GM21723 (cell line): Measurements from ENCODE around the gene TAGLN.
A peak's percentile ranks its signal among the peaks of the same experiment; 100 is the strongest.

Experiments
- ATAC-seq: cut with Tn5 transposase; IDR thresholded peaks from one replicate; pipeline ENCODE4 v1.9.1; 2021; ENCODE audit warnings: mild to moderate bottlenecking, moderate library complexity; ENCODE audit not compliant: unreplicated experiment

Gene TAGLN

DNA sequence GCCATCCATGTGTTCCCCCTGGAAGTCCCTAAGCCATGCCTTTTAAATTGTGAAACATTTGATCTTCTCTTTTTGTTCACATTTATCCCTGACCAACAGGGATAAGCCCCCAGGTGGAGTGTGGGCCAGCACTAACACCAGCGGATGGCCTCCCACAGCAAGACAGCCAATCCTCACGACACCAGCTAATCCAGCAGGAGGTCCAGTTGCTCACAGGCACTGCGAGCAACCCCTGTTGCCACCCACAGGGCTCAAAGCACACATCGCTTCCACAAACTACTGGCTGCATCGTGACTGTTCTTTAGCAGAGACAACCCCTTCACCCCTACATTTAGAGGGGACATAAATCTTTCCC lies 30.7 kb downstream of the TAGLN start:
- ATAC-seq = no peak

- no peak for ATAC-seq
Observed at GRCh38 chr11:117230286-117230961, 31.3 kb downstream of the TAGLN start.

DNA sequence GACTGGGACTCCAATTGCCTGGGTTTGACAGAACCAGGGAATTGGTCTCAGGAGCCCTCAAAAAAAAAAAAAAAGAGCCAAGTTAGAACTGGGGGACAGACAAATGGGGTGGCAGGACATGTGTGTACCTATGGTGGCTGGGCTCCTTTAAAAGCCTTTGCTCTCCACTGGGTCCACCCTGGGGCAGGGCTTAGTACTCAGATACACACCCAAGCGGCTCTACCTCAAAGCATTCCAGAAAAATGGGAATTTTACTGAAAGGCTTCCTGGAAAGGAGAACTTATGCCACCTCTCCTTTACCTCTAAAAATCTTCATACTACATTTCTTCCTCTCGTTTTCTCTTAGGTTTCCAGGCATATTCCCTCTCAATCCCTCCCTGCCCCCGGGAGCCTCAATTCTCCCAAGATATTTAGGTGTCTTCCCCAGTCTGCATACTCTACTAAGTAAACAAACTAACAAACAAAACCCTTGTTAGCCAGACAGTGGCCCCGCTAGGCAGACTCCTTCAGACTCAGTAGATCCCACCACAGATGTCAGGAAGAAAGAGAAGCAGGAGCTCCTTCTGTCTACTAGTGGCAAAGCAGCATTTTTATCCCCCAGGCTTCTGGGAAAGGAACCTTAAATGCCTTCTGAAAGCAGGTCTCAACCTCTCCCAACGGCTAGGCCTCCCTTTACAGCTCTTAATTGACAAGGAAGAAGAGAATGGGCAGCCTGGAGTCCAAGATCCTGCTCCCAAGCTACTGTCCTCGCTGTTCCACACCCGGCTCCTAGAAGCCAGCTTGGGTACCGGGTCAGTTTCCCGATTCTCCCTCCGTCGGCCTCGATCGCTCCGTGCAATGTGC lies 32.0 kb downstream of the TAGLN start:
- ATAC-seq = no peak

DNA sequence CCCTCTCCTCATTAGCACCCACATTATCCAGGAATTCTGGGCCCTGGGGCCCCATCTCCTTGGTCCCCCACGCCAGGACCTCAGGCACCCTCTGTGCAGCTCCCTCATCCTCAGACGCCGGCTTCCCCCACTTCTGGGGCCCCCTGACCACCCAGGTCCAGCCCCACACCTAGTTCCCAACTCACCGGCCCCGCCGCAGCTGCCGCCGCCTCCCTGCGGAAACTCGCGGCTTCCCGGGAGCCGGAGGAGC lies 32.6 kb downstream of the TAGLN start, which contains the start of gene PCSK7:
TSS of gene PCSK7 (minus strand) at position 232 of the 250 bp plus-strand sequence. CDS start 2,229 bp downstream, outside the sequence.
- ATAC-seq = no peak

DNA sequence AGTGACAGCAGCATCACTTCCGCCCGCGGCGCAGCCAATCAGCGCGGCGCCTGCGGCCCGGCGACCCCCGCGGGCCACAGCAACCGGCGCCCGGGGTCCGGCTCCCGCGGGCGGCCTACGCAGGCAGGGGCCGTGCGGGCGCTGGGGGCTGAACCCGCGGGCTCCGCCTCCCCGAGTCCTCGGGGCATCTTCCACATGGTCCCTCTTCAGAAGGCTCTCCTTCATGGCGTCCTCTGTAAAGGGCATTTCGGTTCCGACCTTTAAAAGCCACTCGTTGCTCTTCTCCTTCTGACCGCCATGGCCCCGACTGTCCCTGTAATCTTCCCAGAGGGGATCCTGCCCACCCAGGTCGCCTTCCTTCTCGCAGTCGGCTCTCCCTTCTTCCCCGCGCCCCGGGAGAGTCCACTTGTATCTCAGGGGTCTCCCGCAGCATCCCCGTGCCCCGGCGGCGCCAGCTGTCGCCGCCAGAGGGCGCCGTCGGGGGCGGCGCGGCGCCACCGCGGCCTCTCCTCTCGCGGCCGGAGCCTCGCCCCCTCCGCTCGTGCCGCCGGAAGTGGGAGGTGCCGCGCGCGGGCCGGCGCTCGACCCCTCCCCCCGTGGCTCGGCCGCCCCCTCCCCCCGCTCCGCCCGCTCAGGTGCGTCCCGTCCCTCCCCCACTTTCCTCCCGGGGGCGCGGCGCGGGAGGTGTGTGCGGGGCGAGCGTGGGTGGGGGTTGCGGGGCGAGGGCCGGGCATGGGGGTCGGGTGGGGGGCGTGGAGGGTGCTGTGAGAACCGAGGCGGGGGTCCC lies 33.1 kb downstream of the TAGLN start, which contains the start of gene RNF214:
TSS of gene RNF214 (plus strand) at position 580 of the 787 bp plus-strand sequence. CDS start 1,602 bp downstream, outside the sequence.
- ATAC-seq = peak; percentile 81

GRCh38 chr11:117232911-117233409 lies 33.8 kb downstream of the TAGLN start:
- no peak for ATAC-seq

DNA sequence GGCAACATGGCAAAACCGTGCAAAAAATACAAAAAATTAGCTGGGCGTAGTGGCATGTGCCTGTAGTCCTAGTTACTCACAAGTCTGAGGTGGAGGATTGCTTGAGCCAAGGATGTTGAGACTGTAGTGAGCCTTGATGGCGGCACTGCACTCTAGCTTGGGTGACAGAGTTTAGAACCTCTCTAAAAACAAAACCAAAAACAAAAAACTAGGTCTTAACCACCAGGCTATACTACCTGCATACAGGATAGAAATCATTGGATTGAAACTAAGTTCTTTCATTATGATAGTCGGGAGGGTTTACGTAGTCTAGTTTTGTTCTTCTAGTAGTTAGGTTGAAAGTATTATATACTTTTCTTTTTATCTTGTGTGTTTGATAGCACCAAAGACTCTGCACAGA lies 39.1 kb downstream of the TAGLN start:
- no peak for ATAC-seq

DNA sequence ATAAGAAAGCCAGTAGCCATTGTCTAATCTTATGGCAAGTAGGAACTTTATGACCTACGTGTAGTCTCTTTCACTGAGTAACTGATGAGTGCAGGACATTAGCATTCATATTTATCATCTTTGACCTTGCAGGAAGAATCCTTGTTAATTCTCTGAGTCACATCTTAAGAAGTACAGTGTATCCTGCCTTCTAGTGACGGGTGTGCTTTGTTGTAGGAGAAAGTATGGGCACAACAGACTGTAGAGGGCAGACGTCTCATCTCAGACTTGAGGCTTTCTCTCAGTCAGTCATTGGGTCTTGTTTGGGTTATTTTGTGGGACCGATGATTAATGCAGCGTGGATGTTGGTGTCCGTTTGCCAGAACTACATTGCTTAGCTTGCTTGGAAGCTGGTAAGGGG lies 40.1 kb downstream of the TAGLN start:
- ATAC-seq = no peak

- no peak for ATAC-seq
Observed at GRCh38 chr11:117248341-117248740, 49.2 kb downstream of the TAGLN start.

DNA sequence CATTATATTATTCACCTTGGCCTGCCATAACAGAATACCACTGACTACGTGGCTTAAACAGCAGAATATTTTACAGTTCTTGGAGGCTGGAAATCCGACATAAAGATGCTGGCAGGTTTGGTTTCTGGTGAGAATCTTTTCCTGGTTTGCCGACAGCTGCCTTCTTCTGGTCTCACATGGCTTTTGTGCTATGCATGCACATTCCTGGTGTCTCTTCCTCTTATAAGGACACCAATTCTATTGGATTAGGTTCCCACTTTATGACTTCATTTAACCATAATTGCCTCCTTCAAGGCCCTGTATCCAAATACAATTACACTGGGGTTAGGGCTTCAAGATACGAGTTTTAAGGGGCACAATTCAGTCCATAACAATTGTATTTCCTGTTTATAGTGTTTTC lies 50.4 kb downstream of the TAGLN start:
- no peak for ATAC-seq

GRCh38 chr11:117251506-117251905 lies 52.3 kb downstream of the TAGLN start:
- no peak for ATAC-seq

GRCh38 chr11:117255966-117256365 lies 56.8 kb downstream of the TAGLN start:
- no peak for ATAC-seq

DNA sequence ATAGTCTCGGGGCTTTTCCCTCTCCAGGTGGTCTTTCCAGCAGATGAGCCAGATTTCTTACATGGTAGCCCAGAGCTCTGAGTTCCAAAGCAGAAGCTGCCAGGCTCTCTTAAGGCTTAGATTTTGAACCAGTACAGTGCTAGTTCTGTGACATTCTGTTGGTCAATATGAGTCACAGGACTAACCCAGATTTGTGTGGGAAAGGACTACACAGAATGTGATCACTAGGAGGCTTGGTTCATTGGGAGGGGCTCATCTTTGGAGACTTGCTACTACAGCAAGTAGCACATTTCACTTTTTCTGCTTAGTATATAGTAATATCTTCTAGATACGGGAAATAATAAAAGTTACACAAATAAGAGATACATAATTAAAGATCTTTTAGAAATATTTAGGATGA lies 57.4 kb downstream of the TAGLN start:
- ATAC-seq = no peak
